B cell (primary cell): ENCODE measurements around the gene COX10. TPM values are rescaled to one million over a fixed set of nuclear protein-coding genes. Genes with fewer than 3 reads are reported as not detected.

Experiments used
- ATAC-seq: fragments of 200-7000 bp; cut with Tn5 transposase; one replicate; pipeline ENCODE4 v1.10.0; 2021; ENCODE audit warnings: low read depth, mild to moderate bottlenecking, moderate number of reproducible peaks, moderate library complexity
- CTCF ChIA-PET: fragments of 350-600 bp; sonication (Branson Sonifier 250); formaldehyde crosslinking; loops from one replicate; lab custom pipeline; 2021; ENCODE audit warnings: antibody characterized with exemption, inconsistent platforms; lab: Charles Lee
- POLR2A ChIA-PET: fragments of 350-600 bp; sonication (Branson Sonifier 250); formaldehyde crosslinking; loops from one replicate; lab custom pipeline; 2021; ENCODE audit warnings: antibody characterized with exemption; lab: Charles Lee
- DNase-seq: peaks from one replicate; pipeline ENCODE4 v3.0.0; 2013
- H2AFZ ChIP-seq: 2 replicates; pipeline ENCODE4 v1.6.1; 2012; ENCODE audit warnings: mild to moderate bottlenecking, low read depth, low read length; ENCODE audit not compliant: insufficient read depth, poor library complexity, severe bottlenecking
- H3K27ac ChIP-seq, 2 donors: 1 replicate in 1 of 2; 2 replicates in 1 of 2; pipeline ENCODE4 v1.5.1; 2012 to 2013; ENCODE audit warnings: low read length in 2 of 2, mild to moderate bottlenecking in 2 of 2, moderate library complexity in 1 of 2
- H3K27me3 ChIP-seq, 4 experiments: fragments of 200-600 bp in 1 of 4; sonication (generic) in 1 of 4; replicated peaks in 1 of 4; 1 replicate in 2 of 4; 2 replicates in 2 of 4; pipeline versions ENCODE4 v1.6.1 to v1.7.0; 2013 to 2016; ENCODE audit warnings: low read length in 3 of 4, mild to moderate bottlenecking in 2 of 4, mixed read lengths in 1 of 4, moderate library complexity in 1 of 4; ENCODE audit not compliant: insufficient read depth in 4 of 4, control insufficient read depth in 3 of 4; ENCODE audit errors: control extremely low read depth in 1 of 4
- H3K36me3 ChIP-seq, 2 experiments: replicated peaks in 1 of 2; 1 replicate in 1 of 2; 2 replicates in 1 of 2; pipeline versions ENCODE4 v1.6.1 to v1.7.1; 2013; ENCODE audit warnings: low read length in 1 of 2; ENCODE audit not compliant: insufficient read depth in 2 of 2, control insufficient read depth in 1 of 2; ENCODE audit errors: control extremely low read depth in 1 of 2, extremely low read depth in 1 of 2
- H3K4me1 ChIP-seq, 2 donors: fragments of 200-600 bp in 1 of 2; sonication (generic) in 1 of 2; 1 replicate in 1 of 2; 2 replicates in 1 of 2; pipeline versions ENCODE4 v1.5.1 to v1.6.1; 2013 to 2017; ENCODE audit warnings: low read length in 2 of 2; ENCODE audit not compliant: control insufficient read depth in 2 of 2, insufficient read depth in 2 of 2
- H3K4me2 ChIP-seq: replicated peaks from 2 replicates; pipeline ENCODE3; 2012; ENCODE audit warnings: mild to moderate bottlenecking, low read depth, low read length; ENCODE audit not compliant: poor library complexity, severe bottlenecking
- H3K4me3 ChIP-seq, 5 experiments: fragments of 200-600 bp in 1 of 5; sonication (generic) in 1 of 5; 1 replicate in 3 of 5; 2 replicates in 2 of 5; pipeline versions ENCODE4 v1.5.1 to v1.7.0; 2011 to 2016; ENCODE audit warnings: low read length in 4 of 5, mild to moderate bottlenecking in 4 of 5, low read depth in 2 of 5, control low read depth in 1 of 5, moderate library complexity in 1 of 5; ENCODE audit not compliant: insufficient read depth in 1 of 5; ENCODE audit errors: control extremely low read depth in 1 of 5, extremely low read depth in 1 of 5
- H3K79me2 ChIP-seq: fragments of 200-600 bp; sonication (generic); one replicate; pipeline ENCODE4 v1.6.0; 2016; ENCODE audit warnings: low read length; ENCODE audit not compliant: control insufficient read depth, insufficient read depth
- H3K9ac ChIP-seq: fragments of 200-600 bp; sonication (generic); 2 replicates; pipeline ENCODE4 v1.6.1; 2017; ENCODE audit warnings: mild to moderate bottlenecking, low read length, moderate library complexity
- H3K9me3 ChIP-seq, 3 donors: one replicate each; pipeline versions ENCODE4 v1.6.1 to v1.7.1; 2013; ENCODE audit warnings: low read length in 2 of 3; ENCODE audit not compliant: control insufficient read depth in 2 of 3, insufficient read depth in 1 of 3; ENCODE audit errors: control extremely low read depth in 1 of 3
- H4K20me1 ChIP-seq: 2 replicates; pipeline ENCODE4 v1.6.0; 2012; ENCODE audit warnings: mild to moderate bottlenecking, low read length; ENCODE audit not compliant: insufficient read depth, control insufficient read depth, poor library complexity, severe bottlenecking
- H3K27ac Mint-ChIP-seq: one replicate; pipeline ENCODE4 v1.8.0; 2021; ENCODE audit warnings: mixed read lengths
- H3K27me3 Mint-ChIP-seq: one replicate; pipeline ENCODE4 v1.8.0; 2021; ENCODE audit warnings: mixed read lengths
- H3K4me1 Mint-ChIP-seq: one replicate; pipeline ENCODE4 v1.8.0; 2021; ENCODE audit warnings: mixed read lengths
- H3K4me3 Mint-ChIP-seq: one replicate; pipeline ENCODE4 v1.8.0; 2021; ENCODE audit warnings: mixed read lengths
- H3K9me3 Mint-ChIP-seq: one replicate; pipeline ENCODE4 v1.8.0; 2022; ENCODE audit warnings: mixed read lengths; ENCODE audit not compliant: insufficient read depth
- CTCF ChIP-seq: fragments of 200-600 bp; IDR thresholded peaks from one replicate; pipeline ENCODE4 v1.8.0; 2022; ENCODE audit warnings: antibody characterized with exemption, mild to moderate bottlenecking
- EZH2 ChIP-seq: IDR thresholded peaks from 2 replicates; pipeline ENCODE4 v1.6.1; 2012; ENCODE audit warnings: borderline replicate concordance, low read depth, mild to moderate bottlenecking, moderate library complexity, low read length; ENCODE audit not compliant: insufficient read depth, poor library complexity, severe bottlenecking
- WGBS: methylation state at CpG from one replicate; pipeline ENCODE4 v1.1.5; 2013; ENCODE audit warnings: missing lambda C conversion rate; ENCODE audit not compliant: insufficient coverage; 5-methylcytosine and 5-hydroxymethylcytosine counted together
- intact Hi-C: fragments of 100-400 bp; cut with micrococcal nuclease; formaldehyde crosslinking; loops from one replicate; pipeline ENCODE4 v1.10.0; 2022
- polyA plus RNA-seq: library from polyadenylated mRNA; depleted of rRNA; stranded (reverse); fragments of >200 nt; gene quantifications from 2 replicates; pipeline ENCODE4 v1.2.3, GENCODE V29; 2012
- total RNA-seq, 2 donors: library from RNA; stranded (reverse); fragments of 120-200 nt in 1 of 2; gene quantifications; 1 replicate in 1 of 2; 2 replicates in 1 of 2; pipeline versions ENCODE4 v1.2.3 to v1.2.4, GENCODE V29; 2013 to 2022

The COX10 gene
- total and polyA plus RNA-seq, 2 donors (not counting 1 experiment from before 2014, with no cell fraction given), result 21.8 to 23.3 TPM

GRCh38 chr17:14207791-14208190 is 138.5 kb downstream of the COX10 start:
- H3K9ac ChIP-seq, result no peak overlapping the region
- H3K79me2 ChIP-seq, result no peaks in the 10 kb centered on the region
- H3K4me3 ChIP-seq, result no peak overlapping the region
- DNase-seq (no peak), ATAC-seq (no peak)
- H3K9me3 ChIP-seq, result peaks cover 0 to 10% (median 7%) of the 10 kb centered on the region in 3 donors
- no peaks in the 10 kb centered on the region for H3K4me1 ChIP-seq
- Mint-ChIP-seq H3K27me3 (no peaks in the 10 kb centered on the region), H3K4me3 (no peak overlapping the region), H3K27ac (no peak overlapping the region), H3K9me3 (peaks cover 3% of the 10 kb centered on the region), H3K4me1 (no peaks in the 10 kb centered on the region)
- ChIA-PET POLR2A (no interaction called here), CTCF (no interaction called here)
- H3K4me2 ChIP-seq, result no peak overlapping the region
- H3K36me3 ChIP-seq, result peaks cover 0 to 21% of the 10 kb centered on the region in 2 experiments
- intact Hi-C loops, result no loop called here
- no peak overlapping the region for H2AFZ ChIP-seq
- H3K27me3 ChIP-seq, result peaks cover 0 to 7% (median 0%) of the 10 kb centered on the region in 4 experiments
- 100% methylated on average over 1 of the region's 5 CpGs for WGBS
- TF ChIP-seq CTCF, result no peak
- no peak for TF ChIP-seq EZH2
- no peaks in the 10 kb centered on the region for H4K20me1 ChIP-seq
- H3K27ac ChIP-seq, result no peak overlapping the region

DNA sequence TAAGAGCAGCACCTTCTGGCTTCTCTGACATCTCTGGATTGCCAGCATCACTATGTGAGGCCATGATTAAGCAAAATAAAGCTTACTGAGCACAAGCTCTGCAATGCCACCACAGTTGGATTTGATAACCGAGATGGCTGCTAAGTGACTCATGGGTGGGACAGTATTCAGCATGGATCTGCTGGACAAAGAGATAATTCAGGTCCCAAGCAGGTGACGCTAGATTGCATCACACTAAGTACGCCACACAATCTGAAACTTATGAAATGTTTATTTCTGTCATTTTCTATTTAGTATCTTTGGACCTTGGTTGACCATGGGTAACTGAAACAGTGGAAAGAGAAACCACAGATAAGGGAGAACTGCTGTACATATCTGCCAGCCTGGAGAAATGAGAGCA is 139.9 kb downstream of the COX10 start:
- POLR2A ChIA-PET, result no interaction called here
- H3K9ac ChIP-seq, result no peak overlapping the region
- no peaks in the 10 kb centered on the region for H3K27me3 Mint-ChIP-seq
- no peak overlapping the region for H2AFZ ChIP-seq
- peaks cover 3% of the 10 kb centered on the region for H3K9me3 Mint-ChIP-seq
- intact Hi-C loops, result no loop called here
- H3K4me1 ChIP-seq, result no peaks in the 10 kb centered on the region
- peaks cover 0 to 21% of the 10 kb centered on the region in 2 experiments for H3K36me3 ChIP-seq
- no peak overlapping the region for H3K4me2 ChIP-seq
- no peak for TF ChIP-seq EZH2
- no peak for TF ChIP-seq CTCF
- no peak overlapping the region for H3K4me3 ChIP-seq
- no peak overlapping the region for H3K27ac Mint-ChIP-seq
- peaks cover 0 to 10% (median 7%) of the 10 kb centered on the region in 3 donors for H3K9me3 ChIP-seq
- H4K20me1 ChIP-seq, result no peaks in the 10 kb centered on the region
- CTCF ChIA-PET, result no interaction called here
- peaks cover 0 to 7% (median 0%) of the 10 kb centered on the region in 4 experiments for H3K27me3 ChIP-seq
- no peaks in the 10 kb centered on the region for H3K4me1 Mint-ChIP-seq
- no peak for DNase-seq
- 100% methylated on average over 1 of the region's 3 CpGs for WGBS
- no peak overlapping the region for H3K4me3 Mint-ChIP-seq
- H3K27ac ChIP-seq, result no peak overlapping the region
- ATAC-seq, result no peak
- no peaks in the 10 kb centered on the region for H3K79me2 ChIP-seq
